Cardiac fibroblast (primary cell): ENCODE measurements around the gene CLCF1.

Experiments
- DNase-seq, 2 donors: peaks; one replicate each; pipeline versions ENCODE4 v3.0.0 to v3.0.0-alpha.2; 2010; ENCODE audit warnings: low read depth in 2 of 2
- H3K4me3 ChIP-seq, 2 donors: replicated peaks in 1 of 2; 1 replicate in 1 of 2; 2 replicates in 1 of 2; pipeline ENCODE4 v1.5.1; 2011; ENCODE audit warnings: low read depth in 2 of 2, low read length in 2 of 2, mild to moderate bottlenecking in 2 of 2, moderate library complexity in 1 of 2
- CTCF ChIP-seq: IDR thresholded peaks from one replicate; pipeline ENCODE4 v1.5.1; 2011; ENCODE audit warnings: low read depth, mild to moderate bottlenecking, low read length, inconsistent platforms

The CLCF1 gene

GRCh38 chr11:67401495-67402191 is 28.2 kb upstream of the CLCF1 start, which contains the start of gene PPP1CA:
TSS of gene PPP1CA (minus strand) at chr11:67401858. CDS start at chr11:67401782, 76 bp downstream.
- peak; percentile 85 to 94 for DNase-seq
- peak within 1 kb of the TSS; percentile 97 to 99 for H3K4me3 ChIP-seq
- no peak for TF ChIP-seq CTCF

GRCh38 chr11:67400942-67401494 is 27.6 kb upstream of the CLCF1 start:
- TF ChIP-seq CTCF = no peak
- H3K4me3 ChIP-seq = peak overlapping the region; percentile 97 to 99
- DNase-seq = peak in 1 of 2 donors; percentile 15

- peak overlapping the region; percentile 97 to 99 for H3K4me3 ChIP-seq
- peak in 1 of 2 donors; percentile 37 for DNase-seq
- no peak for TF ChIP-seq CTCF
Measured at GRCh38 chr11:67400251-67400941, 27.0 kb upstream of the CLCF1 start.

- H3K4me3 ChIP-seq = no peak overlapping the region
- no peak for TF ChIP-seq CTCF
- no peak for DNase-seq
Measured at GRCh38 chr11:67398661-67399563, 25.5 kb upstream of the CLCF1 start.

GRCh38 chr11:67397986-67398660 is 24.7 kb upstream of the CLCF1 start:
- no peak overlapping the region for H3K4me3 ChIP-seq
- DNase-seq = no peak
- TF ChIP-seq CTCF = no peak

- TF ChIP-seq CTCF = no peak
- no peak overlapping the region for H3K4me3 ChIP-seq
- DNase-seq = no peak
Measured at GRCh38 chr11:67397536-67397935, 24.1 kb upstream of the CLCF1 start.
